ENCODE measurements around the gene COL6A1.

COL6A1 gene

GRCh38 chr21:46006547-46007491, 25.2 kb downstream of the COL6A1 start:
- DNase-seq: no peak

- DNase-seq: no peak
Observed at GRCh38 chr21:46007492-46007868, 25.9 kb downstream of the COL6A1 start.

GRCh38 chr21:46008893-46009621, 27.5 kb downstream of the COL6A1 start:
- DNase-seq: no peak

- no peak for DNase-seq
Observed at GRCh38 chr21:46009951-46010705, 28.6 kb downstream of the COL6A1 start.

GRCh38 chr21:46011267-46011967, 29.8 kb downstream of the COL6A1 start:
- no peak for DNase-seq

GRCh38 chr21:46012154-46012553, 30.6 kb downstream of the COL6A1 start:
- no peak for DNase-seq

- no peak for DNase-seq
Observed at GRCh38 chr21:46014828-46015227, 33.3 kb downstream of the COL6A1 start.

GRCh38 chr21:46017148-46017547, 35.6 kb downstream of the COL6A1 start:
- no peak for DNase-seq

- DNase-seq: no peak
Observed at GRCh38 chr21:46017695-46018094, 36.1 kb downstream of the COL6A1 start.

GRCh38 chr21:46018615-46019014, 37.0 kb downstream of the COL6A1 start:
- no peak for DNase-seq

- no peak for DNase-seq
Observed at GRCh38 chr21:46020581-46020980, 39.0 kb downstream of the COL6A1 start.

GRCh38 chr21:46021398-46021797, 39.8 kb downstream of the COL6A1 start:
- no peak for DNase-seq

- DNase-seq: no peak
Observed at GRCh38 chr21:46021978-46022544, 40.5 kb downstream of the COL6A1 start.

GRCh38 chr21:46022551-46023525, 41.3 kb downstream of the COL6A1 start:
- DNase-seq: no peak

- DNase-seq: no peak
Observed at GRCh38 chr21:46023555-46023954, 42.0 kb downstream of the COL6A1 start.

GRCh38 chr21:46024141-46024540, 42.6 kb downstream of the COL6A1 start:
- no peak for DNase-seq

- DNase-seq: no peak
Observed at GRCh38 chr21:46025113-46025770, 43.7 kb downstream of the COL6A1 start.

- DNase-seq: no peak
Observed at GRCh38 chr21:46027851-46028493, 46.4 kb downstream of the COL6A1 start.

- DNase-seq: no peak
Observed at GRCh38 chr21:46028573-46029091, 47.1 kb downstream of the COL6A1 start.

Measured in activated CD4-positive, alpha-beta T cell treated with anti-CD3 and anti-CD28 coated beads for 48 hours (primary cell).